T-helper 22 cell (primary cell): Measurements from ENCODE around the gene PLPP3.

Source experiments
- DNase-seq: peaks from one replicate; pipeline ENCODE4 v3.0.0-alpha.2; 2020; ENCODE audit warnings: low read depth

PLPP3 gene

DNA sequence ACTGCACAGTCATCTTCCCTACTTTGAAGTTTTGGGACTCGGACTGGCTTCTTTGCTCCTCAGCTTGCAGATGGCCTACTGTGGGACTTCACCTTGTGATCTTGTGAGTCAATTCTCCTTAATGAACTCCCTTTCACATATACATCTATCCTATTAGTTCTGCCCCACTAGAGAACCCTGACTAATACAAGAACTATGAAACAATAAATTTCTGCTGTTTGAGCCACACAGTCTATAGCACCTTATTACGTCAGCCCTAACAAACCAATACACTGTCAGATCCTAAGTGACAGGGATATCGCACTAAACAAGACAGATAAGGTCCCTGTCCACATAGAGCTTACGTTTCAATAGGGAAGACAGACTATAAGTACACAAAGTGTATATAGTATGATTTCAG, 120.1 kb downstream of the PLPP3 start:
- DNase-seq = no peak

DNA sequence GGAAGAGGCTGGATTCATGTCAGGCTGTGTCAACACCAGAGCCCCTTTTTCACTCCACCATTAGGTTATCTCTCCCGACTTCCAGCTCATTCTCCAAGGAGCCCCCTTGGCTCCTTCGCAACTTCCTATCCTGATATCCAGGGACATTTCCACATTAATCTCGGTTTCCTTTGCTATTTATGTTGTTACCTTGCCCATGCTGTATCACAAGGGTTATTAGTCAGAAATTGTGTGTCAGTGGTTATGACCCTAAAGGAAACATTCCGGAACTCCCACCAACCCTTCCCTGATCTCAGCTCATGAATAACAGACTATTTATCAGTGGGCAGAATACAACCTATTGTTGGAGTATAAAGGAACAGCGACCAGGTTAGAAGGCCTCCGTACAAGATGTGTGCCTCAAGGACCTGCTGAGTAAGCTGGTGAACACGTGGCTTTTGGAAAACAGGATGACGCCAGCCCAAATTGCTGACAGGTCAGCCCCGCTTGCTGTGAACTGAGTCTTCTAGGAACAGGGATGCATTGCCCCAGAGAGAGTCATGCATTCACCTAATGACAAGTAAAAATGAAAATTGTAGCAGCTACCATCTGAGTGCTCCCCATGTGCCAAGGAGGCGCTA, 121.5 kb downstream of the PLPP3 start:
- DNase-seq = no peak

DNA sequence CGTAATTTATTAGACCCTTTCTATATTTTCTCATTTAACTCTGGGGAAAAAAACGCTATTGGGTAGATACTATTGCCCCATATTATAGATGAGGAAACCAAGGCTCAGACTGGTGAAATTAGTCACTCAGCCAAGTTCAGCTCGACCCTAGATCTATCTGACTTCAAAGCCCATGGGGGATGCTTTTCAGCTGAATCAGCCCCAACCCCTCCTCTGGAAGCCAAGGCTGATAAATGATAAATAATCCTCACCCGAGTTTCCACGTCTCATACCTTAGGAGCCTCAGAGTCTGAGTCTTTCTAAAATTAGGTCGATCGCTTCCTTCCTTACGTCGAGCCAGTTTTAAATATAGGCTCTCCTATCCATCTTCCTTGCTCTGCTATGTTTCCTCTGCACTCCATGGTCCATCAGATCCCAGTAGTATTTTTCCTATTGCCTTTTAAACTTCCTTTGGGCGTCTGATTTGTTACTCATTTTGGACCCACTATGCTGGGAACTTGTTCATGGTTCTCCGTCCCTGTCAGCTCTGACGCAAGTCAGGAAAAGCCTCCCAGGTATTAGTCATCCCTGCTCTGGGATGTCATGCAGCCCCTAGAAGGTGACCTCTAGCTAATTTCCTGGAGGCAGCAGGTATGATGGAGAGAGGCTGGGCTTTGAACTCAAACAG, 122.8 kb downstream of the PLPP3 start:
- DNase-seq = no peak

DNA sequence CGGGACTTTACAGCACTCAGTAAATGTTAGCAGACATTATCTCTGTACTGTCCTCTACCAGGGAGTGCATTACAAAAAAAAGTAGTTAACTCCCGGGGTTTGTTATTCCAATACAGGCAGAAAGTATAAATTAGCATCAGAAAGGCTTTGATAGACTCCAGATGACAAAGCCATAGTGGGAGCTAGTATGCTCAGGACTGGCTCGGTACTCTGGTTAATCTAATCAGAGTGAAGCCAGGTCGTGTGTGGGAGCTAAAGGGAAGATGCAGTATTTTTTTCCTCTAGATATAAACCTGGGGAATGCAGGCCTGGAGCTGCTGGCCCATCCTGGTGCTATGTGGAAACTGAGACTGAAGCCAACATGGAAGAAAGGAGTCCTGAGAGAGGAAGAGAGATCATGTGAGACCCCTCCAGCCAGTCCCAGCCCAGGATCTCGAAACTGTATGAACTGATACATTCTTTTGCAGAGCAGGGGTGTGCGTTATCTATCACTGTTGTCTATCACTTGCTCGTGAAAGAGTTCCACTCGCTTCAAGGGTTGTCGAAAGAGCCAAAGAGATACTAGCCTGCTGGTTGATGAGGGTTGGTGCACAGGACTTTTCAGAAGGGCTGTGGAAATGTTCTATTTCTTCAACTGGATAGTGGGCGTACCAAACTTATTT, 125.8 kb downstream of the PLPP3 start:
- DNase-seq = no peak

DNA sequence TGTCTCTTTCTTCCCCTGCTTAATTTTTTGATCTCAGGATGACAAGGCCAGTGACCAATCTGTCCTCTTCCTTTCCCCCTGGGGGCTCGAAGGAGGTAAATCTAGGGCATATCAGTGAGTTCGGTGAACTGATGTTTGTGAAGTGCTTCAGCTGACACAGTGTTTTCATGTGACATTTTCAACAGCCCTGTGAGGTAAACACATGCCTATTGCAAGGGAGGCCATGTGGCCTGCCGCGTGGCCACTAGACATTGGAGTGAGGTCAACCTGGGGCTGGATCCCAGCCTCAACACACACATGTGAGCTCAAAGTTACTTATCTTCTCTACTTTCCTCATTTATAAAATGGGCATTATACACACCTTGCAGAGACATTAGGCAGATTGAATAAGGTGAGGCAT, 126.3 kb downstream of the PLPP3 start:
- DNase-seq = no peak

DNA sequence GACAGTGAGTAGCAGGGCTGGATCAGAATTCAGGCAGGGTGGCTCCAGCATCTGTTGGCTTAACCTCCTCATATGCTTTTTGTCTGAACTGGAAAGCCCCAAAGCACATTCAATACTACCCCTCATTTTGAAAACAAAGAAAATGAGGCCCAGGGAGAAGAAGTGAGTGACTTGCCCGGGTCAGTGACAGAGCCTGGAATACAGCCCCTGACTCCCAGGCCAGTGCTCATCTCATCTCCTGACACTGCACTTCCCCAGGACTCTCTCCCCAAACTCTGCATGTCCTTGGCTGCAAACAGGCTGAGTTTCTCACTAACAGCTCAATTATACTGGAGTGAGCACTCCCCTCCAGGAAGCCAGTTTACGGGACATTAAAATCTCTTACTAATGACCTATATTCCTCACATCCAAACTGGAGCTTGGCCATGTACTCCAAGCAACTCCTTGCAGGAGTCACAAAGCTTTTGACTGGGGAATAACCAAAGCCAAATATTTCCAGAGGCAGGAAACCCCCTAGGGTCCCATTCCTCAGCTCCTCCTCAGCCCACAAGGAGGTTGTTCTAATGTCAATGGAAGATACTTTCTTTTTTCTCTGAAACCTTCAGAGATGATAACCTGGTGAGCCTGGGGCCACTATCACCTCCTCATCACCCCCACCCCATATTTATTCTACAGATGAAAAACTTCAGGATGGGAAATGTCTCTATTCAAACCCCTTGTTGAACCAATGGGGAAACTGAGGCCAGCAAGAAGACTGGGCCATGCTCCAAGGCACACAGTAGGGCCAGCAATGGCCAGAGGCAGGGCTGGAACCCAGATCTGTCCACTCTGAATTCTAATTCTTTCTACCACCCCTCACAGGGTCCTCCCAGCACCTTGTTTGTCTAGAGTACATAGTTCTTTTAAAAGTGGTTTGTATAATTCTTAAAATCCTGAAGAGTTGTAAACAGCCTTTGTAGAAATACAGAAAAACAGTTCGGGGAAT, 127.0 kb downstream of the PLPP3 start:
- no peak for DNase-seq

DNA sequence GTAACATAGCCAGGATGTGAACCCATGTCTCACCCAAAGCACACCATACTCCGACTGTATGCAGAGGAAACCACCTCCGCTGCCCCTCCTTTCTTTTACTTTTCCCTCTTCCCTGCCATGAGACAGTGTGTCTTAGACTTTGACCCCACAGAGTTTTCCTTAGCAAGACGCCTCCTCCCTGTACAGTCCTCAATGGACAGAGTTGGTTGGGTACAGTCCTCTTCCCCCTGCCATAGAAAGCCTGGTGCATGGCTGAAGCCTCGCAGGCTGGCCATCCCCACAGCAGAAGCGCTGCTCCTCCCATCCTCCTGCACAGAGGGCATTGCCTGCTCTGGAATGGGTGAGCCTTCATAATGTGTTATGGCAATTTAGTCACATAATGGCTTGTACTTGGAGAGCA, 127.9 kb downstream of the PLPP3 start:
- DNase-seq = no peak

DNA sequence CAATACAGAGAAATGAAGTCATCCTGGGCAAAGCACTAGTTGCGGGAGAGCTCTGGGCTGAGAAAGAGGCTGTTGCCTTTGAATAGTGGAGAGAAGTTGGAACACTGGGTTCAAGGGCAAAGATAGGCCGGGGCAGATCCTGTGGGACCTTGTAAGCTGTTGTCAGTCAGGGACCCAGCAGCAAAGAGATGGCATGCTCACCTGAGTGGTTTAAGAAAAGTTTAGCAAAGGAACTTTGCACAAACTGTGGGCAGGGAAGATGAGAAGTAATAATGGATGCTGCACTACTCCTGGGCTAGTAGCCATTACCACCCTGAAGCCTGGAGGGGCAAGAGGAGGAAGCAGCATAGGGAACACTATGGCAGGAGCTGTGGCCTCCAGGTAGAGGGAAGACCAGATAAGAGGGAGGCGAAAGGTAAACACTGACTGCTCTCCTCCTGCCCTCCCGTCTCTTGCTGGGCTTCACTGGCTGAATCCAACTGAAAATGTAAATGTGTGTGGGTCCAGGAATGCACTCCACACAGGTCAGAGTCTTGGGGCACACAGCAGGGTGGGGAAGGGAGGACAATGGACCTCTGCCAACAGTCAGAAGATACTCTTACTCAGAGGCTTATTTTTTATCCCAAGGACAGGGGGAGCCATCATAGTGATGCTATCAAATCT, 129.2 kb downstream of the PLPP3 start:
- DNase-seq = no peak

DNA sequence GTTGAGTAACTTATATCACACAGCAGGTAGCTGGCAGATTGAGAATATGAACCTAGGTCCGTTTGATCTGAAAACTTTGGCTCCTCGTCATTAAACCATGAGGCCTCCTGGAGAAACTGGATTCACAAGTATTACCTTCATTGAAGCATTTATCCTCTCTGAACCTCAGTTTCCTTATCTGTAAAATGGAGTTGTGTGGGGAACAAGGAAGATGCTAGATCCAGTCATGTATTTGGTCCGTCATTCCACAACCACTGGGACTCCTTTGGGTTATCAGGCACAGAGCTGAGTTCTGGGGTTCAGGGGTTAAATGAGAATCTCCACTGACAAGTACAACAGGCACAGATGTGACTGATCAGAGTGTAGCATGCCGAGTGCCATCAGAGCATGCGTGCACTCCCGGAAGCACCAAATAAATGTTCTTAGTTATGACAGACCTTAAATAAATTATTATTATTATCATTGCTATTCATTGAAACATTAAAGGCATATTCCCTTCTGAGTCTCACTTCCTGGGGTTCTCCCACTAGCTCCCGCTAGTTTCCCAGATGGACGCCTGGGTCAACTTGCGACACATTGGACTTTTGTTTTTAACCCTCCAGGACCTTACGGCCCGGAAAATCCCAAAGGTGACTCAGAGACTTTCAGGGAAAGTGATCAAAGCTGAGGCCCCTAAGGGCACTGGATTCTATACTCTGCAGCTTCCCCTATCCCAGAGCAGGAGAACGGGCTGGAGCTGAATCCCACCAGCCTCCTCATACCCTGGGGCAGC, 130.6 kb downstream of the PLPP3 start:
- DNase-seq = no peak

DNA sequence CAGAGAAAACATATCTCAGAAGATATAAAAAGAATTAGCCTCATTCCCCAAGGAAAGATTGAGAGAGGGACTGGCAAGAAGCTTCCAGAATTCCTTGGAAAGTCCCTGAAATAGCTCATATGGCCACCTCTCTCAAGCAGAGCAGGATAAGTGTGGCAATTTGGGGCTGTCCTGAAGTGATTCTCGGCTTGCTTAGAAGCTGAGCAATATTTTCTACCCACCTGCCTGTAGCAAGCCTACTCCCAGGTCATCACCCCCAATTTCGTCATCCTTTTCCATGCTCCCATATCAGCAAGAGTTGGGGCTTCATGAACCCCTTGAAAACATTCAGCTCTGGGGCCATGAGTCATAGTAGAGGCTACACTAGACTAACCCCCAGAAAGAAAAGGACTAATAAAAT, 131.5 kb downstream of the PLPP3 start:
- DNase-seq = no peak

DNA sequence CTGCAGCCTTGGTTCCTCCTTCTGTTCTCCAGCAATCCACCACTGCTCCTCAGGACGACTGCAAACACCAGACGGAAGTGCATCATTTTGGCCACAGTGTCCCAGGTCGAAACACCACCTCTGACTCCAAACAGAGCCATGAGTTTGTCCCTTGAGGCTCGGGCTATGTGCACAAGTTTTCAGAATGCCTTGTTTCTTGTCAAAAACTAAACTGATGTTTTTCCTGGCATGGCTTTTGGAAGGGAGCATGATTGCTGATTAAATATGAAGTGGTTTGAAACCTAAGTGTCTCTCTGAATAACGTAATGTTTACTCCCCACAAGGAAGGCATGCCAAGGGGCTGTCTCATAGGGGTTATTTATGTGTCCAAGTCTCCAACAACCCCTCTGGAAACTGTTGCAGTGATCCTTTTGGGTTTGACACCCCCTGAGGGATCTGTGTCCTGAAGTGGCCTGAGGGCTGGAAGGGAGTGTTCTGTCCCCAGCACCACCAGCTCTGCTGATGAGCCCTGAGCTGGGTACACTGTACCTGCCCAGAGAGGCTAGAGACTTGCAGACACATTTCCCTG, 132.7 kb downstream of the PLPP3 start:
- no peak for DNase-seq

DNA sequence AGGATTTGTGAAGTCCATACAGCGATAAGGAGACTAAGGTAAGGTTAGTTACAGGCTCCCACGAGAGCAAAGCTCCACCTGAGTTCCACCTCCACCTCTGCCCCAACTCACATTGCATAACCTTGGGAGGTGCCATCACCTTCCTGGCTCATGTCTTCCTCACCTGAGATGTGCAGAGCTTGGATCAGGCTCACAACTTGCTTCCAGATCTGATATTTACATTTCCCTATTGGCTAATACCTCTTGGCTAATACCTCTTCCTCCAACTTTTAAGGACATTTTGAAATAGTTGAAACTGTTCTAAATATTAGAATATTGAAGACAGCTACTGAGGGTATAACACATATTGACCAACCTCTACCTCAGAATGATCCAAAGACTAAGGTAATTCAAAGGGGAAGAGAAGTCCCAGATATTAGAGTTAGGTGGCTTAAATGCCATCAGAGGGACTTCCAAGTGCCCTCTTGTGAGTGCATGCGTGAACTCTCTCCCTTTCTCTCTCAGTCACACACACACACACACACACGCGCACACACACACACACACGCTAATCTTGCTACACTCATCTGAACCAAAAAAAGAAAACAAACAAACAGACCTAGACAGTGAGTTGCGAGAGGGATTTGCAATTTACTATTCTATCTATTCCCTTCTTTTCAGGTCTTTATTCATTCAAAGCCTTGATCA, 134.3 kb downstream of the PLPP3 start:
- DNase-seq = no peak
